Body of pancreas (tissue), 4 donors: Measurements from ENCODE around the gene NFIA. TPM values are rescaled to one million over a fixed set of nuclear protein-coding genes. Genes with fewer than 3 reads are reported as not detected.

Source experiments
- ATAC-seq: fragments of 150-250 bp; one replicate; pipeline ENCODE4 v1.9.1; 2016
- DNase-seq, 4 donors: peaks; one replicate each; pipeline ENCODE4 v3.0.0-alpha.2; 2019
- H3K27ac ChIP-seq, 4 donors: fragments of 200-600 bp; sonication (generic); 1 replicate in 3 of 4; 2 replicates in 1 of 4; pipeline versions ENCODE4 v1.5.1 to v1.6.1; 2016 to 2019; ENCODE audit warnings: mild to moderate bottlenecking in 1 of 4, mixed read lengths in 1 of 4, moderate library complexity in 1 of 4
- H3K27me3 ChIP-seq, 2 donors: fragments of 200-600 bp; sonication (generic); one replicate each; pipeline ENCODE4 v1.6.0; 2016; ENCODE audit warnings: mild to moderate bottlenecking in 1 of 2
- H3K36me3 ChIP-seq, 2 donors: fragments of 200-600 bp; sonication (generic); replicated peaks in 1 of 2; 2 replicates each; pipeline ENCODE4 v1.5.1; 2016; ENCODE audit warnings: low read depth in 2 of 2; ENCODE audit not compliant: insufficient read depth in 1 of 2
- H3K4me1 ChIP-seq: fragments of 200-600 bp; sonication (generic); one replicate; pipeline ENCODE4 v1.6.0; 2016
- H3K4me3 ChIP-seq, 2 donors: fragments of 200-600 bp; sonication (generic); 1 replicate in 1 of 2; 2 replicates in 1 of 2; pipeline ENCODE4 v1.5.1; 2016 to 2019
- H3K9me3 ChIP-seq, 3 donors: fragments of 200-600 bp; sonication (generic); 1 replicate in 2 of 3; 2 replicates in 1 of 3; pipeline ENCODE4 v1.5.1; 2016
- CTCF ChIP-seq, 7 experiments: fragments of 450-650 bp in 4 of 7; fragments of 200-600 bp in 3 of 7; sonication (generic) in 3 of 7; IDR thresholded peaks; one replicate each; pipeline ENCODE4 v1.5.1; 2016 to 2019; ENCODE audit warnings: antibody characterized with exemption in 7 of 7
- POLR2A ChIP-seq, 3 donors: fragments of 450-650 bp; IDR thresholded peaks; one replicate each; pipeline ENCODE4 v1.6.1; 2016; ENCODE audit warnings: antibody characterized with exemption in 3 of 3, mild to moderate bottlenecking in 2 of 3
- WGBS, 2 donors: methylation state at CpG; one replicate each; pipeline ENCODE4 v1.1.5; 2017; 5-methylcytosine and 5-hydroxymethylcytosine counted together
- intact Hi-C: fragments of 100-400 bp; cut with DNase I; formaldehyde crosslinking; loops from one replicate; pipeline ENCODE4 v1.15.1; 2023
- total RNA-seq, 2 donors: library from RNA; depleted of rRNA; stranded (reverse); fragments of >200 nt; gene quantifications; one replicate each; pipeline ENCODE4 v1.1.0, GENCODE V29; 2016

NFIA gene
- total RNA-seq, 2 donors from 2014 or later = 21.5 to 32.3 TPM

- Histone ChIP-seq H3K27ac (no peak overlapping the region), H3K4me3 (no peak overlapping the region), H3K9me3 (no peaks in the 10 kb centered on the region), H3K27me3 (no peaks in the 10 kb centered on the region), H3K4me1 (no peaks in the 10 kb centered on the region), H3K36me3 (no peaks in the 10 kb centered on the region)
- intact Hi-C loops = no loop called here
- ATAC-seq (no peak), DNase-seq (no peak)
- TF ChIP-seq CTCF (IDR thresholded peaks at IDR 0.05) (no peak), POLR2A (IDR thresholded peaks at IDR 0.05) (no peak)
These were observed 125.8 kb downstream of the NFIA start for GRCh38 chr1:61208172-61208571.

- no peak overlapping the region for H3K27ac ChIP-seq
- 83 to 92% methylated on average over 2 of the region's 2 CpGs for WGBS, 2 donors
- ATAC-seq = no peak
- H3K9me3 ChIP-seq = no peaks in the 10 kb centered on the region
- no peaks in the 10 kb centered on the region for H3K4me1 ChIP-seq
- no peaks in the 10 kb centered on the region for H3K36me3 ChIP-seq
- TF ChIP-seq CTCF (IDR thresholded peaks at IDR 0.05) = no peak
- TF ChIP-seq POLR2A (IDR thresholded peaks at IDR 0.05) = no peak
- intact Hi-C loops = no loop called here
- no peak for DNase-seq
- H3K4me3 ChIP-seq = no peak overlapping the region
- H3K27me3 ChIP-seq = no peaks in the 10 kb centered on the region
These were observed 126.5 kb downstream of the NFIA start for GRCh38 chr1:61208831-61209230.

GRCh38 chr1:61210435-61211154 is 128.2 kb downstream of the NFIA start:
- no peak for TF ChIP-seq CTCF (IDR thresholded peaks at IDR 0.05)
- TF ChIP-seq POLR2A (IDR thresholded peaks at IDR 0.05) = no peak
- H3K4me1 ChIP-seq = peaks cover 15% of the 10 kb centered on the region
- no peaks in the 10 kb centered on the region for H3K9me3 ChIP-seq
- WGBS, 2 donors = 87 to 90% methylated on average over 3 of the region's 3 CpGs
- intact Hi-C loops = no loop called here
- H3K4me3 ChIP-seq = no peak overlapping the region
- no peaks in the 10 kb centered on the region for H3K36me3 ChIP-seq
- H3K27me3 ChIP-seq = no peaks in the 10 kb centered on the region
- no peak overlapping the region for H3K27ac ChIP-seq
- DNase-seq (no peak), ATAC-seq (no peak)

- 94 to 97% methylated on average over 12 of the region's 12 CpGs for WGBS, 2 donors
- no peak for ATAC-seq
These were observed 131.1 kb downstream of the NFIA start for GRCh38 chr1:61213245-61214011.

More at GRCh38 chr1:61213245-61214011, 131.1 kb downstream of the NFIA start:
- no peak overlapping the region for H3K4me3 ChIP-seq
- no peaks in the 10 kb centered on the region for H3K36me3 ChIP-seq
- H3K4me1 ChIP-seq = peaks cover 18% of the 10 kb centered on the region
- no peak for DNase-seq
- TF ChIP-seq CTCF (IDR thresholded peaks at IDR 0.05) = no peak
- no peak for TF ChIP-seq POLR2A (IDR thresholded peaks at IDR 0.05)
- H3K27me3 ChIP-seq = no peaks in the 10 kb centered on the region
- intact Hi-C loops = no loop called here
- H3K9me3 ChIP-seq = no peaks in the 10 kb centered on the region
- H3K27ac ChIP-seq = no peak overlapping the region
